Colonic mucosa (tissue), 4 donors: Measurements from ENCODE around the gene TGFBR1. TPM values are rescaled to one million over a fixed set of nuclear protein-coding genes. Genes with fewer than 3 reads are reported as not detected.

ENCODE experiments used
- DNase-seq: peaks from one replicate; pipeline ENCODE4 v3.0.0-alpha.2; 2020
- H3K27ac ChIP-seq: fragments of 200-600 bp; one replicate; pipeline ENCODE4 v1.8.0; 2021
- H3K27me3 ChIP-seq: fragments of 200-600 bp; one replicate; pipeline ENCODE4 v1.8.0; 2021
- H3K36me3 ChIP-seq: fragments of 200-600 bp; one replicate; pipeline ENCODE4 v1.8.0; 2021
- H3K4me1 ChIP-seq: fragments of 200-600 bp; one replicate; pipeline ENCODE4 v1.8.0; 2021; ENCODE audit warnings: mild to moderate bottlenecking
- H3K4me3 ChIP-seq: fragments of 200-600 bp; one replicate; pipeline ENCODE4 v1.8.0; 2021
- H3K9ac ChIP-seq, 2 donors: one replicate each; pipeline ENCODE4 v1.7.0; 2013; ENCODE audit warnings: control low read depth in 2 of 2, low read depth in 2 of 2, low read length in 2 of 2
- H3K9me3 ChIP-seq: fragments of 200-600 bp; one replicate; pipeline ENCODE4 v1.8.0; 2021
- CTCF ChIP-seq: fragments of 200-600 bp; IDR thresholded peaks from one replicate; pipeline ENCODE4 v1.8.0; 2022; ENCODE audit warnings: antibody characterized with exemption, mild to moderate bottlenecking
- intact Hi-C: fragments of 100-400 bp; cut with DNase I; formaldehyde crosslinking; loops from one replicate; pipeline ENCODE4 v1.14.1; 2022
- total RNA-seq, 2 donors: library from RNA; stranded (reverse); fragmentation: NEBNext Ultra II Directional in 1 of 2; extraction: Animal tissue kit (Norgen Biotek cat#: 25700) in 1 of 2; gene quantifications; one replicate each; pipeline ENCODE4 v1.2.1, GENCODE V29; 2021
- donor health status: healthy.
- donor health status: DM: no; HTN: no; CAD: no.
- donor health status: DM: no; HTN: no; CAD: no.

The TGFBR1 gene
- total RNA-seq, 2 donors from 2014 or later: 19.0 to 48.7 TPM

- Histone ChIP-seq H3K9me3 (no peaks in the 10 kb centered on the region), H3K4me1 (no peaks in the 10 kb centered on the region), H3K4me3 (no peak overlapping the region), H3K36me3 (no peaks in the 10 kb centered on the region), H3K9ac (no peak overlapping the region), H3K27me3 (no peaks in the 10 kb centered on the region), H3K27ac (no peak overlapping the region)
- no peak for TF ChIP-seq CTCF
- intact Hi-C loops: no loop called here
- DNase-seq: no peak
Measured at GRCh38 chr9:99076483-99077171, 28.3 kb upstream of the TGFBR1 start.

- TF ChIP-seq CTCF: no peak
- intact Hi-C loops: no loop called here
- Histone ChIP-seq H3K9me3 (no peaks in the 10 kb centered on the region), H3K4me3 (no peak overlapping the region), H3K27me3 (no peaks in the 10 kb centered on the region), H3K9ac (no peak overlapping the region), H3K4me1 (no peaks in the 10 kb centered on the region), H3K27ac (no peak overlapping the region), H3K36me3 (no peaks in the 10 kb centered on the region)
- no peak for DNase-seq
Measured at GRCh38 chr9:99078717-99079116, 26.2 kb upstream of the TGFBR1 start.

- Histone ChIP-seq H3K36me3 (no peaks in the 10 kb centered on the region), H3K9me3 (no peaks in the 10 kb centered on the region), H3K9ac (no peak overlapping the region), H3K4me3 (no peak overlapping the region), H3K27me3 (no peaks in the 10 kb centered on the region), H3K27ac (no peak overlapping the region), H3K4me1 (no peaks in the 10 kb centered on the region)
- intact Hi-C loops: no loop called here
- TF ChIP-seq CTCF: no peak
- DNase-seq: no peak
Measured at GRCh38 chr9:99079542-99079941, 25.4 kb upstream of the TGFBR1 start.

GRCh38 chr9:99083051-99083450 lies 21.9 kb upstream of the TGFBR1 start:
- no peak overlapping the region for H3K4me3 ChIP-seq
- H3K36me3 ChIP-seq: no peaks in the 10 kb centered on the region
- no peak overlapping the region for H3K27ac ChIP-seq
- no peak for TF ChIP-seq CTCF
- no peaks in the 10 kb centered on the region for H3K4me1 ChIP-seq
- H3K27me3 ChIP-seq: no peaks in the 10 kb centered on the region
- no peak for DNase-seq
- intact Hi-C loops: no loop called here
- H3K9me3 ChIP-seq: no peaks in the 10 kb centered on the region
- no peak overlapping the region for H3K9ac ChIP-seq

- Histone ChIP-seq H3K27ac (no peak overlapping the region), H3K9ac (no peak overlapping the region), H3K4me3 (no peak overlapping the region), H3K27me3 (no peaks in the 10 kb centered on the region), H3K4me1 (no peaks in the 10 kb centered on the region), H3K9me3 (no peaks in the 10 kb centered on the region), H3K36me3 (no peaks in the 10 kb centered on the region)
- DNase-seq: no peak
- TF ChIP-seq CTCF: no peak
- intact Hi-C loops: no loop called here
Measured at GRCh38 chr9:99085949-99086948, 18.7 kb upstream of the TGFBR1 start.
